Tibial artery (tissue), 4 donors: ENCODE data around the gene SLC13A3.

ENCODE experiments used
- DNase-seq, 2 donors: peaks; one replicate each; pipeline ENCODE4 v3.0.0-alpha.2; 2019
- H3K27ac ChIP-seq, 2 donors: fragments of 200-600 bp; sonication (generic) in 1 of 2; 1 replicate in 1 of 2; 2 replicates in 1 of 2; pipeline ENCODE4 v1.5.1; 2018 to 2019; ENCODE audit warnings: mild to moderate bottlenecking in 1 of 2
- H3K27me3 ChIP-seq, 2 donors: fragments of 200-600 bp; sonication (generic) in 1 of 2; one replicate each; pipeline versions ENCODE4 v1.5.1 to v1.6.0; 2016 to 2019
- H3K36me3 ChIP-seq, 3 donors: fragments of 200-600 bp; sonication (generic) in 2 of 3; one replicate each; pipeline ENCODE4 v1.5.1; 2016 to 2019; ENCODE audit warnings: mild to moderate bottlenecking in 2 of 3
- H3K4me1 ChIP-seq, 4 donors: fragments of 200-600 bp; sonication (generic) in 2 of 4; 1 replicate in 3 of 4; 2 replicates in 1 of 4; pipeline ENCODE4 v1.5.1; 2016 to 2019
- H3K4me3 ChIP-seq, 2 donors: fragments of 200-600 bp; sonication (generic) in 1 of 2; 1 replicate in 1 of 2; 2 replicates in 1 of 2; pipeline ENCODE4 v1.5.1; 2018 to 2019; ENCODE audit warnings: mild to moderate bottlenecking in 2 of 2
- H3K9me3 ChIP-seq, 3 donors: fragments of 200-600 bp; sonication (generic) in 1 of 3; one replicate each; pipeline ENCODE4 v1.5.1; 2016 to 2019
- CTCF ChIP-seq, 2 experiments: fragments of 200-600 bp in 1 of 2; fragments of 450-650 bp in 1 of 2; IDR thresholded peaks; one replicate each; pipeline ENCODE4 v1.5.1; 2017 to 2019; ENCODE audit warnings: antibody characterized with exemption in 2 of 2, mild to moderate bottlenecking in 1 of 2, moderate library complexity in 1 of 2
- intact Hi-C: fragments of 100-400 bp; cut with DNase I; formaldehyde crosslinking; loops from one replicate; pipeline ENCODE4 v1.15.0; 2023; ENCODE audit warnings: low total_unique reads

The SLC13A3 gene

GRCh38 chr20:46683011-46683667 is 31.9 kb upstream of the SLC13A3 start:
- no peak for TF ChIP-seq CTCF (IDR thresholded peaks at IDR 0.05)
- Histone ChIP-seq H3K4me1 (peaks cover 0 to 44% (median 23%) of the 10 kb centered on the region in 4 donors), H3K27me3 (no peaks in the 10 kb centered on the region), H3K36me3 (peaks cover 5 to 21% (median 15%) of the 10 kb centered on the region in 3 donors), H3K4me3 (peak overlapping the region; percentile 36 to 43), H3K9me3 (no peaks in the 10 kb centered on the region), H3K27ac (peak overlapping the region in 1 of 2 donors; percentile 25)
- no peak for DNase-seq
- intact Hi-C loops, result loop anchor here (10.0 kb wide), 1 partner anchor 548 kb away; no protein-coding TSS in a partner anchor

GRCh38 chr20:46682063-46682821 is 31.0 kb upstream of the SLC13A3 start:
- TF ChIP-seq CTCF (IDR thresholded peaks at IDR 0.05), result no peak
- intact Hi-C loops, result loop anchor here (10.0 kb wide), 1 partner anchor 547 kb away; no protein-coding TSS in a partner anchor
- peaks cover 0 to 35% (median 15%) of the 10 kb centered on the region in 4 donors for H3K4me1 ChIP-seq
- no peaks in the 10 kb centered on the region for H3K9me3 ChIP-seq
- H3K27ac ChIP-seq, result no peak overlapping the region
- no peak for DNase-seq
- H3K4me3 ChIP-seq, result no peak overlapping the region
- no peaks in the 10 kb centered on the region for H3K27me3 ChIP-seq
- peaks cover 5 to 21% (median 15%) of the 10 kb centered on the region in 3 donors for H3K36me3 ChIP-seq

GRCh38 chr20:46681032-46681854 is 30.0 kb upstream of the SLC13A3 start:
- TF ChIP-seq CTCF (IDR thresholded peaks at IDR 0.05), result peak; percentile 61 to 66
- Histone ChIP-seq H3K27me3 (no peaks in the 10 kb centered on the region), H3K9me3 (no peaks in the 10 kb centered on the region), H3K4me3 (no peak overlapping the region), H3K4me1 (peaks cover 0 to 28% (median 12%) of the 10 kb centered on the region in 4 donors), H3K36me3 (peaks cover under 1 to 11% (median 8%) of the 10 kb centered on the region in 3 donors), H3K27ac (no peak overlapping the region)
- intact Hi-C loops, result loop anchor here (10.0 kb wide), 1 partner anchor 546 kb away; no protein-coding TSS in a partner anchor
- DNase-seq, result peak in 1 of 2 donors; percentile 56

GRCh38 chr20:46680684-46681031 is 29.4 kb upstream of the SLC13A3 start:
- peaks cover 0 to 28% (median 12%) of the 10 kb centered on the region in 4 donors for H3K4me1 ChIP-seq
- intact Hi-C loops, result loop anchor here (10.0 kb wide), 1 partner anchor 546 kb away; no protein-coding TSS in a partner anchor
- H3K27me3 ChIP-seq, result no peaks in the 10 kb centered on the region
- H3K9me3 ChIP-seq, result no peaks in the 10 kb centered on the region
- H3K4me3 ChIP-seq, result no peak overlapping the region
- DNase-seq, result no peak
- peaks cover 0 to 10% (median 7%) of the 10 kb centered on the region in 3 donors for H3K36me3 ChIP-seq
- no peak for TF ChIP-seq CTCF (IDR thresholded peaks at IDR 0.05)
- H3K27ac ChIP-seq, result no peak overlapping the region

GRCh38 chr20:46678516-46678915 is 27.3 kb upstream of the SLC13A3 start:
- Histone ChIP-seq H3K9me3 (no peaks in the 10 kb centered on the region), H3K4me1 (peaks cover 0 to 13% (median 6%) of the 10 kb centered on the region in 4 donors), H3K27me3 (no peaks in the 10 kb centered on the region), H3K36me3 (peaks cover 0 to 10% (median 0%) of the 10 kb centered on the region in 3 donors), H3K4me3 (no peak overlapping the region), H3K27ac (no peak overlapping the region)
- no peak for DNase-seq
- intact Hi-C loops, result no loop called here
- TF ChIP-seq CTCF (IDR thresholded peaks at IDR 0.05), result no peak
